GDM1 (cell line): ENCODE measurements around the gene SLC16A9.

Experiments used
- DNase-seq: peaks from one replicate; lab custom pipeline; 2025; lab: John Stamatoyannopoulos, UW

The SLC16A9 gene

GRCh38 chr10:59718257-59718656 lies 8.6 kb upstream of the SLC16A9 start:
- DNase-seq = no peak

GRCh38 chr10:59713196-59713821 lies 3.7 kb upstream of the SLC16A9 start:
- no peak for DNase-seq

GRCh38 chr10:59711871-59712494 lies 2.3 kb upstream of the SLC16A9 start:
- DNase-seq = no peak

- DNase-seq = no peak
Observed at GRCh38 chr10:59708816-59709394, 745 bp downstream of the SLC16A9 start.

- no peak for DNase-seq
Observed at GRCh38 chr10:59706851-59707797, 2.5 kb downstream of the SLC16A9 start.

GRCh38 chr10:59705931-59706330 lies 3.7 kb downstream of the SLC16A9 start:
- no peak for DNase-seq

- DNase-seq = no peak
Observed at GRCh38 chr10:59704630-59705029, 5.0 kb downstream of the SLC16A9 start.

GRCh38 chr10:59702347-59702746 lies 7.3 kb downstream of the SLC16A9 start:
- no peak for DNase-seq

GRCh38 chr10:59700709-59701108 lies 8.9 kb downstream of the SLC16A9 start:
- DNase-seq = no peak

GRCh38 chr10:59698326-59698725 lies 11.3 kb downstream of the SLC16A9 start:
- no peak for DNase-seq

GRCh38 chr10:59695637-59696036 lies 14.0 kb downstream of the SLC16A9 start:
- DNase-seq = no peak

- DNase-seq = no peak
Observed at GRCh38 chr10:59694936-59695335, 14.7 kb downstream of the SLC16A9 start.

GRCh38 chr10:59692113-59692512 lies 17.5 kb downstream of the SLC16A9 start:
- DNase-seq = no peak

- DNase-seq = no peak
Observed at GRCh38 chr10:59688921-59689351, 20.7 kb downstream of the SLC16A9 start.

- no peak for DNase-seq
Observed at GRCh38 chr10:59687657-59688056, 22.0 kb downstream of the SLC16A9 start.

GRCh38 chr10:59684006-59684405 lies 25.6 kb downstream of the SLC16A9 start:
- no peak for DNase-seq

- no peak for DNase-seq
Observed at GRCh38 chr10:59682986-59683937, 26.4 kb downstream of the SLC16A9 start.

- DNase-seq = no peak
Observed at GRCh38 chr10:59680199-59680598, 29.5 kb downstream of the SLC16A9 start.

- no peak for DNase-seq
Observed at GRCh38 chr10:59678884-59679301, 30.8 kb downstream of the SLC16A9 start.

- no peak for DNase-seq
Observed at GRCh38 chr10:59677253-59677831, 32.3 kb downstream of the SLC16A9 start.

- DNase-seq = no peak
Observed at GRCh38 chr10:59675812-59676211, 33.8 kb downstream of the SLC16A9 start.
